ENCODE measurements around the gene SHISAL2A.

DNA sequence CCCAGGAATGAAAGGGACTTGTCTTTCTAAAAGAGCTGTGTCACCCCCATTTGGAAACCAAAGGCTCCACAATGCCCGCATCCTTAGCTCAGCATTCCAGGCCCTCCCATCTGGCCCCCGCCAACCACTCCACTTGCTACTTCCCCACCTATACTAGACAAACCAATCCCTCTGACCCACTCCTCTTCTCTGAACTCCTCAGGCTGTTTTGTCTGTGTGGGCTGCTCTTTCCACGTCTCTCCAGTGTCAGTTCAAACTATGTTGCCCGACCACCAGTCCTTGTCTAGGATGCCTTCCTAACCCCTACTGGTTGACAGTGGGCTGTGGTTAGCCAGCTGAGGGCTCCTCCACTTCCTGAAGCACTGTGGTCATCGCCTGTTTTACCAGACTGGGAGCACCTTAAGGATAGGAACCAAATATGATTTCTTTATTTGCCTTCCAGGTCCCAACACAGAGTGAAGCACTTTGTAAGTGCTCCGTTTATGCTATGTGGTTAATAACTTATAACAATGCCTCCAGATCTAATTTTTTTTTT lies 73.2 kb downstream of the SHISAL2A start:
- TF ChIP-seq CTCF (IDR thresholded peaks at IDR 0.05), result no peak
- TF ChIP-seq POLR2A (IDR thresholded peaks at IDR 0.05), result no peak
- TF ChIP-seq POLR2AphosphoS5 (IDR thresholded peaks at IDR 0.05), result no peak
